C4-2B (cell line): ENCODE results near the gene VTI1A.

Experiments
- CTCF ChIP-seq: fragments of 450-650 bp; conservative IDR thresholded peaks from 2 replicates; pipeline ENCODE4 v1.5.1; 2017; ENCODE audit warnings: mild to moderate bottlenecking
- ZFX ChIP-seq: fragments of 450-650 bp; IDR thresholded peaks from 2 replicates; pipeline ENCODE4 v1.6.1; 2017

DNA sequence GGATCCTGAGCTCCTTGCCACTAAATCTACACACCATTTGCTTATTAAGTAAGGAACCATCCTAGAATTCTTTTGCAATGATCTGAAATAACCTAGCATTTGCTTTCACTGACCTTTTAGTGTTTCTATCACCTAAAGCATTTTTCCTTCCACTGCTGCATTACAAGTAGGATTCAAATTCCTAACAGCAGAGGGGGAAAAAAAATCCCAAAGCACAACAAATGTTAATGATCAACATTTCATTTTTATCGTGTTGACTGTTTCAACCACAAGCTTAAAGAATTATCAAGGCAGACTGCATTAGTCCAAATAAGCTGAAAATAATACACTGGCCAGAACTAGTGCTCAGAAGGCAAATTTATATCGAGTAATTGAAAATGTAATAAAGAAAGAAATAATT lies 328.4 kb downstream of the VTI1A start:
- TF ChIP-seq CTCF (no peak), ZFX (no peak)
